ENCODE results near the gene IGF2BP2.

IGF2BP2 gene

DNA sequence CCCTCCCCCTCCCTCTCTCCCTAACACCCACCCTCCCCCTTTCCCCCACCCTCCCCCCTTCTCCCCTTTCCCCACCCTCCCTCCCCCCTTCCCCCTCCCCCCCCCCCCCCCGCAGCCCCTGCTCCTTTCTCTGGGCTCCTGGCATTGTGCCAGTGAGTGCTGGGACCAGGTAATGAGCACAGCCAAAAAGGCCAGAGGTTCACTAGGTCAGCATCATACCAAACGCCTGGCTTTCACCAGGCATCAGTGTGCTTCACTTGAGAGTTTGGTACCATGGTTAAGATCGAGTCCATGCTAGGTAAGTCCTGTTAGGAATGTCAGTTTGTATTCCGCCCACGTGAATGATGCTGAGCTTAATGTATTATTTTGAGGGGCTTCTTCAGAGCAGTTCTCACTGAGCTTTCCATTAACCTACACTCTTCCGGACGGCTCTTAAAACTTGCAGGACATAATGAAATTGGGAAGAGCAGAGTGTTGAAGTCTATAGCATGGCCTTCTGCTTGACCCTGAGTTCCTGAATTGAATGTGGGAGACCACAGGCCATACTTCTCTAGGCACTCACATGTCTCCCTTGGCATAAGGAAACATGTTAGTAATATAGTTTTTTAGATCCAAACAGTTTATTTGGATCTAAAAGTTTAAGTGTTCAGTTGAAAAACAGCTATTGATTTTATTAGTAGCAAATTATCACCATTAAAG is 193.2 kb downstream of the IGF2BP2 start:
- FAIRE-seq: no peak
- no peak for DNase-seq (ENCODE audit: insufficient read length, low spot score)
- TF ChIP-seq POLR2AphosphoS5 (IDR thresholded peaks at IDR 0.05; ENCODE audit: low read depth, low read length) (peak; percentile 51; the same call in 1 of the 2 replicates), SPI1 (IDR thresholded peaks at IDR 0.05; ENCODE audit: low read depth, low read length) (no peak)

DNA sequence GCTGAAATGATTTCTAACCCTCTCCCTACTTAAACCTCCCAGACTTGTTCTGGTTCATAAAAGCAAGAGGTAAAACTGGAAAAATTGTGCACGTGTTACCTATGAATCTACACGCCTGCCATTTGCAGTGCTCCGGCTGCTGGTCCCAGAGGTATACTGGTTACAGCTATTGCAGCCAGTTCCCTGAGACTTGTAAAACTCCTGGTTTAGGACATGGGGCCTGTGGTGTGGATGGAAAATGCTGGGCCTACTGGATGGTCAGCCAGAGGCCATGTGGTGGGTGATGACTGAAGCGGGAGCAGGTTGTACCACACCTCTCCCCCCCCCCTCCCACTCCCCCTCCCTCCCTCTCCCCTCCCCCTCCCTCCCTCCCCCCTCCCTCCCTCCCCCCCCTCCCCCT is 193.7 kb downstream of the IGF2BP2 start:
- no peak for DNase-seq (ENCODE audit: insufficient read length, low spot score)
- no peak for FAIRE-seq
- TF ChIP-seq POLR2AphosphoS5 (IDR thresholded peaks at IDR 0.05; ENCODE audit: low read depth, low read length) (no peak), PAX5 (IDR thresholded peaks at IDR 0.05; ENCODE audit: insufficient read depth, low read length, severe bottlenecking) (no peak), TAF1 (IDR thresholded peaks at IDR 0.05; ENCODE audit: low read depth, low read length) (no peak), POLR2A (IDR thresholded peaks at IDR 0.05; ENCODE audit: low read depth, low read length) (no peak), POU2F2 (IDR thresholded peaks at IDR 0.05; ENCODE audit: low read depth, low read length) (no peak), SPI1 (IDR thresholded peaks at IDR 0.05; ENCODE audit: low read depth, low read length) (no peak)

GRCh38 chr3:185630182-185630622 is 194.6 kb downstream of the IGF2BP2 start:
- no peak for TF ChIP-seq POU2F2 (IDR thresholded peaks at IDR 0.05; ENCODE audit: low read depth, low read length)
- no peak for TF ChIP-seq SPI1 (IDR thresholded peaks at IDR 0.05; ENCODE audit: low read depth, low read length)
- TF ChIP-seq POLR2AphosphoS5 (IDR thresholded peaks at IDR 0.05; ENCODE audit: low read depth, low read length): no peak
- TF ChIP-seq PAX5 (IDR thresholded peaks at IDR 0.05; ENCODE audit: insufficient read depth, low read length, severe bottlenecking): no peak
- no peak for TF ChIP-seq TAF1 (IDR thresholded peaks at IDR 0.05; ENCODE audit: low read depth, low read length)
- no peak for TF ChIP-seq POLR2A (IDR thresholded peaks at IDR 0.05; ENCODE audit: low read depth, low read length)
- DNase-seq (ENCODE audit: insufficient read length, low spot score) (no peak), FAIRE-seq (no peak)

DNA sequence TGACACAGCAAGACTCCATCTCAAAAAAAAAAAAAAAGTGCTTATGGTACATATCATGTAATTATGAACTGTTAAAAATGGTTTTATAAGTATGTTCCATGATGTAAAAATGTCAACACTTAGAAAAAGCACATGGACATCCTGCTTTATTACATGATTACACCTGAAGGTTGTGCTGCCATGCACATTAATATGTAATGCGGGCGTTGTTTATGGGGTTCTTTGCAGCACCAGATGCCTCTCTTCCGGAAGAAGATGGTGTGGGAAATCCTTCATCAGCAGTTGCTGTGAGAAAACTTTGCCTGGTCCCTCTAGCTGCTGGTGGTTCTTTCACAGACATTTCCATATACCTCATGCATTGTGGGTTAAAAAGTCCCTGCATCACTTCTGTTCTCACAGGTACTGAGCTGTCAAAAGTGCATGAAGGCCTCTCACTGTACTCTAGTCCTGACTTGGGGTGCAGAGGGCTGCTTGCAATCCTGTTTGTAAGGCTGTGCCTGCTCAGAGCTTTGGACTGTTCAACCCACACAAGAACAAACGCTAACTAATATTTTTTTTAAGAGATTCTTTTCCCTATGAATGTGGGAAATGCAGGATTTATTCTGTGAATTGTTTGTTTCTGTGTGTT is 195.2 kb downstream of the IGF2BP2 start:
- no peak for TF ChIP-seq POU2F2 (IDR thresholded peaks at IDR 0.05; ENCODE audit: low read depth, low read length)
- no peak for TF ChIP-seq TAF1 (IDR thresholded peaks at IDR 0.05; ENCODE audit: low read depth, low read length)
- no peak for TF ChIP-seq POLR2A (IDR thresholded peaks at IDR 0.05; ENCODE audit: low read depth, low read length)
- TF ChIP-seq SPI1 (IDR thresholded peaks at IDR 0.05; ENCODE audit: low read depth, low read length): no peak
- TF ChIP-seq POLR2AphosphoS5 (IDR thresholded peaks at IDR 0.05; ENCODE audit: low read depth, low read length): no peak
- TF ChIP-seq PAX5 (IDR thresholded peaks at IDR 0.05; ENCODE audit: insufficient read depth, low read length, severe bottlenecking): no peak
- no peak for FAIRE-seq
- no peak for DNase-seq (ENCODE audit: insufficient read length, low spot score)

DNA sequence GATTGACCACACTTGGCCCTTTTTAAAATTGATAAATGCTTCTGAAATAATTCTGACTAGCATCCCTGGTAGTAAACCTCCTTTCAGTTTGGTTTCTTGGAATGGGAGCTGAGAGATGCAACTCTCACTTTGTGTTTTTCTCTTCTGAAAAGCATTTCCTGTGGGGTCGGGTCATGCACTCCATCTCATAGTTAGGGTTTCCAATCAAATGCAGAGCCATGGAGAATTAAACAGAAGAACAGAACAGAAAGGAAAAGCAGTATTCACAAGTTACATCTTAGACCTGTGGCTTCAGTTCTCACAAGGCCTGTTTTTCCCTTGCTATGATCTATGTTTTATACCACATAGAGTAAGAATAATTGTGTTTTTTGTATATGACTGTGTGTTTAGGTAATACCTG is 199.1 kb downstream of the IGF2BP2 start:
- no peak for FAIRE-seq
- no peak for DNase-seq (ENCODE audit: insufficient read length, low spot score)

DNA sequence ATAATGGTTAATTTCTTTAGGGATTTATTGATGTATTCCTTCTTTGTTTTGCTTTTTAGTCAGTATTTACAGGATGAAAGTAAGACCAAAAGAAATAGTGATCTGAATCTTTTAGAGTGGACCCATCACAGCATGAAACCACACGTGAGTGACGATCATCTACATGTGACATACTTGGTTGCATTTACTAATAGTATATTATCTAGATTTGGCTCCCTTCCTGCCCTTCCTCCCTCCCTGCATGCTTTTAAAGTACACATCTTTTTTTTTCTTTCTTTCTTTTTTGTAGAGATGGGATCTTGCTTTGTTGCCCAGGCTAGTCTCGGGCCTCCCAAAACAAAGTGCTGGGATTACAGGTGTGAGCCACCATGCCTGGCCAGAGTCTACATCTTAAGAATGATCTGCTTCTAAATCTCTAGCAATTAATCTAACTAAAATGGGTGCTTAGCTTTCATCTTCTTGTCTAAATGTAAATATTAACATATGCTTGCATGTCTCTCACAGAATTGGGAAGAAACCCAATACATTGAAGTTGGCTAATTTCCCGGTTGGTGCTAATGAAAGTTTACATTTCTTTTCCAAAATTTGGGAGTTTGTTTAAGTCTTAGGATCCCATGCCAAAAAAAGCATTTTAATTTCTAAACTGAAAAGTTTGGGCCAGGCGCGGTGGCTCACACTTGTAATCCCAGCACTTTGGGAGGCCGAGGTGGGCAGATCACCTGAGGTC is 200.7 kb downstream of the IGF2BP2 start:
- FAIRE-seq: no peak

More for the DNA sequence above, 199.1 kb downstream of the IGF2BP2 start:
- no peak for TF ChIP-seq TAF1 (IDR thresholded peaks at IDR 0.05; ENCODE audit: low read depth, low read length)
- no peak for TF ChIP-seq SPI1 (IDR thresholded peaks at IDR 0.05; ENCODE audit: low read depth, low read length)
- TF ChIP-seq PAX5 (IDR thresholded peaks at IDR 0.05; ENCODE audit: insufficient read depth, low read length, severe bottlenecking): no peak
- TF ChIP-seq POLR2A (IDR thresholded peaks at IDR 0.05; ENCODE audit: low read depth, low read length): no peak
- TF ChIP-seq POLR2AphosphoS5 (IDR thresholded peaks at IDR 0.05; ENCODE audit: low read depth, low read length): no peak
- no peak for TF ChIP-seq POU2F2 (IDR thresholded peaks at IDR 0.05; ENCODE audit: low read depth, low read length)

GRCh38 chr3:185613016-185613415 is 211.8 kb downstream of the IGF2BP2 start:
- no peak for FAIRE-seq
- no peak for DNase-seq (ENCODE audit: insufficient read length, low spot score)
- no peak for TF ChIP-seq POLR2A (IDR thresholded peaks at IDR 0.05; ENCODE audit: low read depth, low read length)

More for the DNA sequence above, 200.7 kb downstream of the IGF2BP2 start:
- TF ChIP-seq PAX5 (IDR thresholded peaks at IDR 0.05; ENCODE audit: insufficient read depth, low read length, severe bottlenecking) (no peak), POLR2A (IDR thresholded peaks at IDR 0.05; ENCODE audit: low read depth, low read length) (no peak), SPI1 (IDR thresholded peaks at IDR 0.05; ENCODE audit: low read depth, low read length) (no peak), POU2F2 (IDR thresholded peaks at IDR 0.05; ENCODE audit: low read depth, low read length) (no peak), TAF1 (IDR thresholded peaks at IDR 0.05; ENCODE audit: low read depth, low read length) (no peak), POLR2AphosphoS5 (IDR thresholded peaks at IDR 0.05; ENCODE audit: low read depth, low read length) (no peak)
- DNase-seq (ENCODE audit: insufficient read length, low spot score): no peak

GRCh38 chr3:185606196-185606595 is 218.6 kb downstream of the IGF2BP2 start:
- DNase-seq (ENCODE audit: insufficient read length, low spot score) (no peak), FAIRE-seq (no peak)
- no peak for TF ChIP-seq SPI1 (IDR thresholded peaks at IDR 0.05; ENCODE audit: low read depth, low read length)

- DNase-seq (ENCODE audit: insufficient read length, low spot score) (no peak), FAIRE-seq (no peak)
- no peak for TF ChIP-seq POU2F2 (IDR thresholded peaks at IDR 0.05; ENCODE audit: low read depth, low read length)
- no peak for TF ChIP-seq PAX5 (IDR thresholded peaks at IDR 0.05; ENCODE audit: insufficient read depth, low read length, severe bottlenecking)
- no peak for TF ChIP-seq POLR2A (IDR thresholded peaks at IDR 0.05; ENCODE audit: low read depth, low read length)
- no peak for TF ChIP-seq TAF1 (IDR thresholded peaks at IDR 0.05; ENCODE audit: low read depth, low read length)
- TF ChIP-seq SPI1 (IDR thresholded peaks at IDR 0.05; ENCODE audit: low read depth, low read length): no peak
- no peak for TF ChIP-seq POLR2AphosphoS5 (IDR thresholded peaks at IDR 0.05; ENCODE audit: low read depth, low read length)
Measured at GRCh38 chr3:185605566-185605965, 219.3 kb downstream of the IGF2BP2 start.

- peak; percentile 89 for TF ChIP-seq SPI1 (IDR thresholded peaks at IDR 0.05; ENCODE audit: low read depth, low read length)
- no peak for TF ChIP-seq POLR2AphosphoS5 (IDR thresholded peaks at IDR 0.05; ENCODE audit: low read depth, low read length)
- FAIRE-seq: no peak
- no peak for DNase-seq (ENCODE audit: insufficient read length, low spot score)
Measured at GRCh38 chr3:185595526-185595925, 229.3 kb downstream of the IGF2BP2 start.

Data from GM12891 (cell line).